Muscle of back (tissue), 11 donors: ENCODE data around the gene CYP4F22. TPM values are rescaled to one million over a fixed set of nuclear protein-coding genes. Genes with fewer than 3 reads are reported as not detected.

Experiments used
- DNase-seq, 3 donors: peaks; one replicate each; pipeline versions ENCODE4 v3.0.0 to v3.0.0-alpha.2; 2013
- polyA plus RNA-seq, 10 donors: library from polyadenylated mRNA; unstranded; fragments of 120-200 nt; gene quantifications; one replicate each; pipeline ENCODE4 v1.2.1, GENCODE V29; 2013; ENCODE audit not compliant: insufficient read length in 10 of 10

The CYP4F22 gene
- polyA plus RNA-seq, 10 donors, result 0.05 to 1.8 TPM; not detected in 8

- no peak for DNase-seq
These were observed 26.9 kb downstream of the CYP4F22 start for GRCh38 chr19:15534957-15535864.

DNA sequence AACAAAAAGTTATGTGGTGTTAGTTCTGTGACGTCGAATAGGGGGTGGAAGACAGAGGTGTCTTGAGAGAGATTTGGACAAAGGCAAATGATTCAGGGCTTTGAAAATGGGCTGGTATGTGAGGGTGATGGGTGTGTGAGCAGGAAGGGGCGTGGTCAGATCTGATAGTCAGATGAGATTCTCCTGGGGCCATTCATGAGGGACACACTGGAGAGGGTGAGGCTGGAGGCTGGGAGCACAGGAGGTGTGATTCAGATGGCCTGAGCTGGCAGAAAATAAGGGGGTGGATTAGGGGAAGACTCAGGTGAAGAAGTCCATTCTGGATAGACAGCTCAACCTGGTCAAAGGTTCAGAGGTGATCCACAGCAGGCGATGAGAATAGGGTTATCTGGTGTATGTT lies 28.0 kb downstream of the CYP4F22 start:
- no peak for DNase-seq

GRCh38 chr19:15538774-15539173 lies 30.4 kb downstream of the CYP4F22 start:
- DNase-seq, result peak in 1 of 3 donors; percentile 11

GRCh38 chr19:15539638-15540037 lies 31.3 kb downstream of the CYP4F22 start:
- DNase-seq, result no peak

GRCh38 chr19:15540435-15540834 lies 32.1 kb downstream of the CYP4F22 start:
- DNase-seq, result no peak

DNA sequence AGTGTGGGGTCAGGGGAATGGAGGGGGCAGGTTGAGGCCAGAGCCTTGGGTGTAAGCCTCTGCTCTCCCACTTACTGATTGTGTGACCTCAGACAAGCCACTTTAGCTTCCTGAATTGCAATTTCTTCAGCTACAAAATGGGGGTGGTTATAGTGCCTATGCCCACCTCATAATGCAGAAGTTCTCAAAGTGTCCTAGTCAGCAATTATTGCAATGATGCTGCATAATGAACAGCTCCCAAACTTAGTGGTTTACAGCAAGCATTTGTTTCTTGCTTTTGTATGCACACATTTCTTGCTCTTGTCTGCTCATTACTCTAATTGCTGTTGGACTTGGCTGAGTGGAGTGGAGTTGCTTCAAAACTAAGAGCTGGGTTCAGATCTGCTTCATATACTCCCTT lies 36.0 kb downstream of the CYP4F22 start:
- DNase-seq, result no peak

GRCh38 chr19:15544970-15545369 lies 36.6 kb downstream of the CYP4F22 start:
- DNase-seq, result no peak

GRCh38 chr19:15548648-15549047 lies 40.3 kb downstream of the CYP4F22 start:
- no peak for DNase-seq

GRCh38 chr19:15549581-15549980 lies 41.3 kb downstream of the CYP4F22 start:
- DNase-seq, result no peak

- no peak for DNase-seq
These were observed 41.9 kb downstream of the CYP4F22 start for GRCh38 chr19:15550273-15550672.

- DNase-seq, result no peak
These were observed 42.6 kb downstream of the CYP4F22 start for GRCh38 chr19:15550929-15551292.

DNA sequence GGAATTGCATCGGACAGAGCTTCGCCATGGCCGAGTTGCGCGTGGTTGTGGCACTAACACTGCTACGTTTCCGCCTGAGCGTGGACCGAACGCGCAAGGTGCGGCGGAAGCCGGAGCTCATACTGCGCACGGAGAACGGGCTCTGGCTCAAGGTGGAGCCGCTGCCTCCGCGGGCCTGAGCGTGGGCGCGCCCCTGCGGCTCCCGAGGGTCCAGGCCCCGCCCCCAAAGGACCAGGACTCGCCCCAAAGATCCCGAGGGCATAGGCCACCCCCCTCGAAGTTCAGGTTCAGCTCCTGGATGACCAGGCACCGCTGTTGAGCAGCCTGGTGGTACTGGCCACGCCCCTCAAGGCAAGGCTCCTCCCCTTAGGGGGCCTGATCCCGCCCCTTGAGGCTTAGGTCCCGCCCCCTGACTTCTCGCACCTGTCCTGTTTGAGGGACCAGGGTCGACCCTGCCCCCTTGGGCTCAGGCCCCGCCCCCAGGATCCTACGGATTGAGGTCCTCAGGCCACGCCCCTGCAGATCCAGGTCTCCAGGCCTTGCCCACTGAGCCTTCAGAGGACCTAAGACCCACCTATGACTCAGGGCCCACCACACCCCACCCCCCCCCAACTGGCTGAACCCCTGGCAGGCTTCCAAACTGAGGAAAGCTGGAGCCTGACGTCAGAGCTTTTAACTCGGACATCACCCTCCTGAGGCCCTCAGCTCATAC lies 43.1 kb downstream of the CYP4F22 start:
- peak in 1 of 3 donors; percentile 25 for DNase-seq

DNA sequence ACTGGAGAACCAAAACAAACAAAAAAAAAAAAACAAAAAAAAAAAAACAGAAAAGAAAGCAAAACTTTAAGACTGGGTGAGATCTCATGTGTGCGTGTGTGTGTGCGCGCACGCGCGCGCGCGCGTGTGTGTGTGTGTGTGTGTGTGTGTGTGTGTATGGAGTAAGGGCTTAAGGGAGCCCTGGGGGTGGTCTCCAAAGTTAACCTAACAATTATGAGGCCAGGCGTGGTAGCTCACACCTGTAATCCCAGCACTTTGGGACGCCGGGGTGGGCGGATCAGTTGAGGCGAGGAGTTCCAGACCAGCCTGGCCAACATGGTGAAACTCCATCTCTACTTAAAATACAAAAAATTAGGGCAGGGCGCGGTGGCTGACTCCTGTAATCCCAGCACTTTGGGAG lies 46.7 kb downstream of the CYP4F22 start:
- no peak for DNase-seq

- peak; percentile 80 to 93 (median 86) for DNase-seq
These were observed 47.7 kb downstream of the CYP4F22 start for GRCh38 chr19:15555759-15556633.

DNA sequence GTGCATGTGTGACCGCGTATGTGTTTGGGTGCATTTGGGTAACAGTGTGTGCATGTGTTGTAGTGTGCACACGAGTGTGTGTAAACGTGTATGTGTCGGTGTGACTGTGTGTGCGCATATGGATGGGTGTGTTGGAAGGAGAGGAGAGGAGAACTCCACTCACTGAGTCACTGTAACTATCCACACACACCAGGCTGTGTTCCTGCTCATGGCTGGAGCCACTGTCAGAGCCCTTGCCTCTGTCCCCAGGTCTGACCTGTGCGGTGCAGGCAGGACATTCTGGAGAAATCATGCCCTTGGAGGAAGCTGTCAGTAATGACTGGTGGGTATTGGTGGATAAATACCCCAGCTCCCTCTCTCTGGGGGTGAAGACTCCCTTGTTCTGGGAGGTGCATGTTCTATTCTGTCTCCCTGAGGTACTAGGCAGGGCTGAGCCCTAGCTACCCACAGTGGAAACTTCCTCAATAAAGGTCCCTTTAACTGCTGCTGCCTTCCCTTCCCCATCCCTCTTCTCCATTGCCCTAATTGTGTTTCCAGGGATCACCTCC lies 48.4 kb downstream of the CYP4F22 start:
- no peak for DNase-seq

- DNase-seq, result no peak
These were observed 48.9 kb downstream of the CYP4F22 start for GRCh38 chr19:15557223-15557622.

GRCh38 chr19:15562145-15562544 lies 53.8 kb downstream of the CYP4F22 start:
- no peak for DNase-seq

- DNase-seq, result peak in 1 of 3 donors; percentile 37
These were observed 54.5 kb downstream of the CYP4F22 start for GRCh38 chr19:15562861-15563260.

GRCh38 chr19:15563325-15563794 lies 55.0 kb downstream of the CYP4F22 start:
- peak in 1 of 3 donors; percentile 27 for DNase-seq

GRCh38 chr19:15563931-15564330 lies 55.6 kb downstream of the CYP4F22 start:
- DNase-seq, result no peak

GRCh38 chr19:15564534-15565168 lies 56.3 kb downstream of the CYP4F22 start:
- DNase-seq, result no peak
